C4-2B (cell line): ENCODE results near the gene SUSD1.

Experiments used
- H3K27ac ChIP-seq: fragments of 450-650 bp; 2 replicates; pipeline ENCODE4 v1.5.1; 2017
- CTCF ChIP-seq: fragments of 450-650 bp; conservative IDR thresholded peaks from 2 replicates; pipeline ENCODE4 v1.5.1; 2017; ENCODE audit warnings: mild to moderate bottlenecking
- ZFX ChIP-seq: fragments of 450-650 bp; IDR thresholded peaks from 2 replicates; pipeline ENCODE4 v1.6.1; 2017

The SUSD1 gene

GRCh38 chr9:112049811-112050516 is 125.1 kb downstream of the SUSD1 start:
- TF ChIP-seq ZFX (no peak), CTCF (no peak)
- no peak overlapping the region for H3K27ac ChIP-seq

- no peak overlapping the region for H3K27ac ChIP-seq
- TF ChIP-seq ZFX (no peak), CTCF (no peak)
These were observed 126.0 kb downstream of the SUSD1 start for GRCh38 chr9:112048924-112049691.

- TF ChIP-seq ZFX (no peak), CTCF (no peak)
These were observed 127.5 kb downstream of the SUSD1 start for GRCh38 chr9:112047538-112048066.

GRCh38 chr9:112046181-112046580 is 128.9 kb downstream of the SUSD1 start:
- no peak overlapping the region for H3K27ac ChIP-seq
- TF ChIP-seq CTCF, result no peak
- no peak for TF ChIP-seq ZFX

More at GRCh38 chr9:112047538-112048066, 127.5 kb downstream of the SUSD1 start:
- no peak overlapping the region for H3K27ac ChIP-seq

- TF ChIP-seq CTCF (no peak), ZFX (no peak)
- H3K27ac ChIP-seq, result no peak overlapping the region
These were observed 130.2 kb downstream of the SUSD1 start for GRCh38 chr9:112044881-112045280.

- no peak for TF ChIP-seq ZFX
- no peak for TF ChIP-seq CTCF
- H3K27ac ChIP-seq, result no peak overlapping the region
These were observed 130.9 kb downstream of the SUSD1 start for GRCh38 chr9:112044186-112044585.

- TF ChIP-seq ZFX, result no peak
- no peak for TF ChIP-seq CTCF
- no peak overlapping the region for H3K27ac ChIP-seq
These were observed 131.7 kb downstream of the SUSD1 start for GRCh38 chr9:112043423-112043822.
